AG09309 (cell line): Measurements from ENCODE around the gene PANK3.
A peak's percentile ranks its signal among the peaks of the same experiment; 100 is the strongest.

Experiments used
- DNase-seq: peaks from one replicate; pipeline ENCODE4 v3.0.0-alpha.2; 2010; ENCODE audit warnings: low read depth
- H3K4me3 ChIP-seq: 2 replicates; pipeline ENCODE4 v1.5.1; 2011; ENCODE audit warnings: mild to moderate bottlenecking, low read depth, low read length, moderate library complexity; ENCODE audit not compliant: control insufficient read depth
- TF ChIP-seq, protein P1 (sequence below): IDR thresholded peaks from 2 replicates; pipeline ENCODE4 v1.5.1; 2011; ENCODE audit warnings: mild to moderate bottlenecking, low read depth, low read length, inconsistent platforms; ENCODE audit not compliant: insufficient read depth, control insufficient read depth; ENCODE audit errors: missing control alignments

Gene PANK3

DNA sequence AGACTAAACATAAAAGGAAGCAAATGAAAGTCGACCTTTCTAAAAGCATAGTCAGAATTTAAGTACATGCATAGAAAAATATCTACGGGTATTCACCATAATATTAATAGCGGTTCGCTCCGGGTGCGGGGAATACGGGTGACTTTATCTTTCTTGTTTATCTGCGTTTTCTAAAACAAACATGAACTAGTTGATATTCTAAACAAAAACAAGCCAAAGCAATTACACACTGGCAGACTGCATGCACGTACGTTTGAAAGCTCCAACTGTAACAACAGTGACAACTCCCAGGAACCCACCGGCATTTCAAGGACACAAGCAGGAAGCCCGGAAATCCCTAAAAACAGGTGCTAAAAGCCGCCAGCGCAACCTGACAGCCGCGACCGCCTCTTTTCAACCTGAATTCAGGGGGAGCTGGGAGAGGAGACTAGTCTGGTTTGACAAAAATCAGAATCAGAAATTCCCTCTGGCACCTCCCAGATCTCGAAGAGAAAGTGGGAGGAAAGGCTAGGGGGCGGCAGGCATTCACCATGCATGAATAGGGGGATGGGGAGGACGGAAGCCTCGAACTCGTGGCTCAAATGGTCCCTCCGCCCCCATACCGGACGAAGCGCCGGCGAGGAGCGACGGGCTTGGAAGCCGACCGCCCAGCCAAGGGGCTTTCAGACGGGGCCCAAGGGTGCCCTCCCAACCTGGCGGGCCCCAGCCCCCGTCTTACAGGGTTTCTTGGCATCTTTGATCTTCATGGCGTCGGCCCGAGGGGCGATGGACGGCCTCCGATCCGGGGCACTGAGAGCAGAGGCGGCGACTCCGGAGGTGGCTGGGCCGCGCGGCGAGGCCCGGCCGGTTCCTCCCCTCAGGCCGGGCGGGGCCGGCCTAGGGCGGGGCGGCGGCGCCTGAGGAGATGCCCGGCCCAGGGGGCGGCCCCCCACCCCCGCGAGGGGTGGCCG, at the start of gene PANK3:
PANK3 (minus strand) TSS at position 831 of the 950 bp plus-strand sequence; CDS start at position 746, 85 bp downstream.
- no peak for DNase-seq
- peak within 1 kb of the TSS; percentile 88 for H3K4me3 ChIP-seq
- TF ChIP-seq, protein P1, sequence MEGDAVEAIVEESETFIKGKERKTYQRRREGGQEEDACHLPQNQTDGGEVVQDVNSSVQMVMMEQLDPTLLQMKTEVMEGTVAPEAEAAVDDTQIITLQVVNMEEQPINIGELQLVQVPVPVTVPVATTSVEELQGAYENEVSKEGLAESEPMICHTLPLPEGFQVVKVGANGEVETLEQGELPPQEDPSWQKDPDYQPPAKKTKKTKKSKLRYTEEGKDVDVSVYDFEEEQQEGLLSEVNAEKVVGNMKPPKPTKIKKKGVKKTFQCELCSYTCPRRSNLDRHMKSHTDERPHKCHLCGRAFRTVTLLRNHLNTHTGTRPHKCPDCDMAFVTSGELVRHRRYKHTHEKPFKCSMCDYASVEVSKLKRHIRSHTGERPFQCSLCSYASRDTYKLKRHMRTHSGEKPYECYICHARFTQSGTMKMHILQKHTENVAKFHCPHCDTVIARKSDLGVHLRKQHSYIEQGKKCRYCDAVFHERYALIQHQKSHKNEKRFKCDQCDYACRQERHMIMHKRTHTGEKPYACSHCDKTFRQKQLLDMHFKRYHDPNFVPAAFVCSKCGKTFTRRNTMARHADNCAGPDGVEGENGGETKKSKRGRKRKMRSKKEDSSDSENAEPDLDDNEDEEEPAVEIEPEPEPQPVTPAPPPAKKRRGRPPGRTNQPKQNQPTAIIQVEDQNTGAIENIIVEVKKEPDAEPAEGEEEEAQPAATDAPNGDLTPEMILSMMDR = no peak

DNA sequence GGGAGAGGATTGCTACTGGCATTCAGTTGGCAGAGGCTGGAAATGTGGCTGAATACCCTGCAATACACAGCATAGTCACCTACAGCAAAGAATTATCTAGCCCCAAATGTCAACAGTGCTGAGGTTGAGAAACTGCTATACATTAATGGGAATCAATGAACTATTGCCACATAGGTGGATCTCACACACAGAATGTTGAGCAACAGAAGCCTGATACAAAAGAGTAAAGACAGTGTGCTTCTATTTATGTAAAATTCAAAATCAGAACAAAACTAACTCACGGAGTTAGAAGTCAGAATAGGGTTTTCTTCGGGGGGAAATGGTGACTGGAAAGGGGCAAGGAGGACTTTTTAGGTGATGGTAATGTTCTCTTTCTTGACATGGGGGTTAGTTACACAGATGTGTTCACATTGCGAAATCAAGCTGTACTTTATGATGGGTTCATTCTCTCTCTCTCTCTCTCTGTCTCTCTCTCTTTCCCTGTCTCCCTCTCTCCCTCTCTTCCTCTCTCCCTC, 45.7 kb upstream of the PANK3 start:
- TF ChIP-seq, protein P1 = no peak
- no peak for DNase-seq
- H3K4me3 ChIP-seq = no peak overlapping the region

DNA sequence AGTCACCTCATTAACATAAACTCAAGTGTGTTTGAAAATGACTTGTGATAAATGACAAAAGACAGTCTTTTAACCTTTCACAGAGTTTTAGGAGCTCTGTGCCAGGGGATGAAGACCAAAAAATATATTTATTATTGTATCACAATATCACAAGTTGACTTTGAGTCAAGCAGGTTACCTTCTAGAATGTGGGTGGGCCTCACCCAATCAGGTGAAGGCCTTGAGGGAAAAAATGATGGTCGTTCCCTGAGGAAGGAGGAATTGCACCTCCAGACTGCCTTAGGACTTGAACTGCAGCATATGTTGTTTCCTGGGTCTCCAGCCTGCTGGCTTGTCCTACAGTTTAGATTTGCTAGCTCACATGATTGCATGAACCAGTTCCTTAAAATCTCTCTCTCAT, 41.6 kb upstream of the PANK3 start:
- no peak for DNase-seq
- H3K4me3 ChIP-seq = no peak overlapping the region
- TF ChIP-seq, protein P1 = no peak

DNA sequence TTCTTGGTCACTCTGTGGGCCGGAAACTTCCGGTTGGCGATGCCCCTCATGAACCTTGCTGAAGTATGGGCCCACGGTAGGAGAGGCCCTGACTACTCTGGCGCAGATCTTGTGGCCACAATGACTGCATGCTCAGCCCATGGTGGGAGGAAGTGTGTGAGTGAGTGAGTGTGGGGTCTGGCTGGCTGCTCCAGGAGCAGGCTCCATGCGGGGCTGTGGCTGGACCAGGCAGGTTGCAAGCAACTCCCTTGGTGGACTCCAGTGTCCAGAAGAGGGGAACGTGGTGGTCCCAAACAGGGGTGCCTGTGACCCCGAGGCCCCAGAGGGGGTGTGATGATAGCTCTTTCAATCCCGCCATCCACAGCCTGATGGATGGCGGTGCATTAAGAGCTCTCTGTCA, 35.5 kb upstream of the PANK3 start:
- no peak overlapping the region for H3K4me3 ChIP-seq
- DNase-seq = no peak
- TF ChIP-seq, protein P1 = no peak

DNA sequence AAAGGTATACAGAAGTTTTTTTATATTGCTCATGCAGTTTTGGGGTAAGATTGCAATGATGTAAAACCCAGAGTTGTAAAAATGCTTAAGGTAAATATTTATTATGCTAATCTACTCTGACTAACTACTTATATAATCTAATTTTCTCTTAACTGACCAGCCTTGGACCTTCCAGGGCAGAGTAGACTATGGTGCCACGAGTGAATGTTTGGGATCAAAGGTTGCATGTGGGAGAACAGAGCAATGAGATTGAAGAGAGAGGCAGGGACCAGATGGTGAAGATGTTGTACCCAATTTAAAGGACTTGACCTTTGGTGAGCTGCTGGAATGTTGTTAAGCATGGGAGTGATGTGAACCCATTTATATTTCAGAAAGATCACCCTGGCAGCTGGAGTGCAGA, 34.8 kb upstream of the PANK3 start:
- TF ChIP-seq, protein P1 = no peak
- no peak overlapping the region for H3K4me3 ChIP-seq
- no peak for DNase-seq

DNA sequence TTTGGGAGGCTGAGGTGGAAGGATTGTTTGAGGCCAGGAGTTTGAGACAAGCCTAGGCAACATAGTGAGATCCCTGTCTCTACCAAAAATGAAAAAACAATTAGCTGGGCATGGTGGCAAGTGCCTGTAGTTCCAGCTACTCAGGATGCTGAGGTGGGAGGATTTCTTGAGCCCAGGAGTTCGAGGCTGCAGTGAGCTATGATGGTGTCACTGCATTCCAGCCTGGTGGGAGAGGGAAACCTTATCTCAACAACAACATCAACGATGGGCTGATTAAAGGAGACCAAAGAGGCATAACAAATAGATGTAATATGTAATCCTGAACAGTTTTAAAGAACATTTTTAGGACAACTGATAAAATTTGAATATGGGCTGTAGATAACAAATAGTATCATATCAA, 34.2 kb upstream of the PANK3 start:
- H3K4me3 ChIP-seq = no peak overlapping the region
- DNase-seq = no peak
- TF ChIP-seq, protein P1 = no peak

DNA sequence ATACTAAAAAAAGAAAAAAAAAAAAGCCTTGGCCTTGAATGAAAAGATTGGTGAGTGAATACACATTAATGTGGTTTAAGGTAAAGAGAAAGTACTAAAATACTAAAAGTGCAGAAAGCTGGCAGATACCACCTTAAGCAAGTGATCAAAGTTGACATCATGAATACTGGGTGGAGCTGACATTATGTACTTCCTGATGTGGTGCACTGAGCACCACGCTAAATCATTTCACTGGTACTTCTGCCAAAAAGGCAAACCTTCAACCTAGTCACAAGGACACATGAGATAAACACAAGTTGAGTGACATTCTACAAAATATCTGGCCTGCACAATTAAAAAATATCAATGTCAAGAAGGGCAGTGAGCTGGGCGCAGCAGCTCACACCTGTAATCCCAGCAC, 33.8 kb upstream of the PANK3 start:
- no peak for DNase-seq
- no peak overlapping the region for H3K4me3 ChIP-seq
- TF ChIP-seq, protein P1 = no peak
